ENCODE results near the gene RASD1. TPM values are rescaled to one million over a fixed set of nuclear protein-coding genes. Genes with fewer than 3 reads are reported as not detected.

Gene RASD1
- total RNA-seq, 1 experiment from 2014 or later, result not detected

- DNase-seq (ENCODE audit: low read depth), result no peak
These were observed 14.5 kb upstream of the RASD1 start for GRCh38 chr17:17510456-17511292.

GRCh38 chr17:17509601-17510425, 13.6 kb upstream of the RASD1 start:
- no peak for DNase-seq (ENCODE audit: low read depth)

GRCh38 chr17:17508646-17509591, 12.7 kb upstream of the RASD1 start:
- no peak for DNase-seq (ENCODE audit: low read depth)

- DNase-seq (ENCODE audit: low read depth), result no peak
These were observed 11.9 kb upstream of the RASD1 start for GRCh38 chr17:17508019-17508535.

GRCh38 chr17:17507465-17508011, 11.3 kb upstream of the RASD1 start:
- DNase-seq (ENCODE audit: low read depth), result no peak

DNA sequence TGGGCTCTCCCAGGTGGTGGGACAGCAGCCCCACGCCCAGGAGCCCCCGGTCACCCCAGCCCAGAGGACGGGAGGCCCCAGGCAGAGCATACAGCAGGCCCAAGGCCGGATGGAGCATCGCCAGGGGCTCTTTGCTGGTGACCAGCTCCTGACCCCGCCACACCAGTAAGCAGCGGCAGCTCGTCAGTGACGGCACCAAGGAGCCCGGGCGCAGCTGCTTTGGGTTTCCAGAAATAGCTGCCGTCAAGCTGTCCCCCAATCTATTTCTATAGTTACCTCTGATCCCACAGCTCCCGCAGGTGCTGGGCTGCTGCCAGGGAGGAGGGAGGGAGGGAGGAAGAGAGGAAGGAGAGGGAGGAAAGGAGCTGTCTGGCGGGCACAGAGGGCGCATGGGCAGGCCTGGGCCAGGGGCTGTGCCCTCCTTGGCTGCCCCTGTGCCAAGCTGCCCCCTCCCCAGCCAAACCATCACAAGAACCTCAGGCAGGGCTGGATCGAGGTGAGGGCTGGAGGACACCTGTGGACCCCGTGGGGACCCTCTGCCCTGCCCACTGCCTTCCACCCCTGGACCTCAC, 10.8 kb upstream of the RASD1 start:
- peak; percentile 67 for DNase-seq (ENCODE audit: low read depth)

GRCh38 chr17:17506181-17506741, 10.1 kb upstream of the RASD1 start:
- no peak for DNase-seq (ENCODE audit: low read depth)

DNA sequence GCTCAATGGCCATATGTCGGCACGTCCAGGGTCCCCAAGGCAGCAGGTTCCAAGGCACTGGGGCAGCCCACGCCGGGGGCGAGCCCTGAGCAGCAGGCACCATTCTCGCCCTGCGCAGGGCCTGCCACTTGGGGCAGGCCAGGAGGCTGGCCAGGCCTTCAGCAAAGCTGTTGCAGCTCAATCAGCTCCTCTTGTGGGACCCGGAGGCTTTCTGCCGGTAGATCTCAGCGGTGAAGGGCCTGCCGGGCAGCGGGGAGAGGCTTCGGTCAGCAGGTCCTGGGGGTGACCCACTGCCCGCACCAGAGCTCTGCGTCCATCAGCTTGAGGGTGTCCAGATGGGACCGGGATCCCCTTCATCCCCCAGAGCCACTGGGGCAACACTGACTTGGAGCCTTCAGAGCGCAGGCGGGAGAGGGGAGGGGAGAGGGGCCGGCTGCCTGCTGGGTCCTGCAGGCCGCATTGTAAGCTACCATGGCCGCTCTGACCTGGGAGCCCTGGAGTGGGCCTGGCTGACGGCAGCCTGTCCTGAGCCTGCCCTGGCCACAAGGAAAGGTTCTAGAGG, 9.5 kb upstream of the RASD1 start:
- DNase-seq (ENCODE audit: low read depth), result no peak

DNA sequence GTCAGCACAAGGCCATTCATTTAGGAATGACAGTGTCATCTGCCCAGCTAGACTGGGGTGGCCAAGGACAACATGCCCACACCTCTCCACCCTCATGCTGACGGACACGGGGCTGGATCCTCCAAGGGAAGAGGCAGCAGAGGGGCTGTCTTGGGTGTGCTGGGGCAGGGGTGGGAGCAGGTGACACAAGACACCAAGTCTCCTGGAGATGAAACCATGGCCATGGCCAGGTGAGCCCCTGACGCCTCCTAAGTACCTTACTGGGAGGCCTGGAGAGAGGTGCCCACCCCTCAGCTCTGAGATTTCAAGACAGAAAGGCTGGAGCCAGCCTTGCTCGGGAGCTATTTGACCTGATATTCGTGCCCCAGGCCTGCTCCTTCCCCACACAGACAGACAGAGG, 9.0 kb upstream of the RASD1 start:
- no peak for DNase-seq (ENCODE audit: low read depth)

DNA sequence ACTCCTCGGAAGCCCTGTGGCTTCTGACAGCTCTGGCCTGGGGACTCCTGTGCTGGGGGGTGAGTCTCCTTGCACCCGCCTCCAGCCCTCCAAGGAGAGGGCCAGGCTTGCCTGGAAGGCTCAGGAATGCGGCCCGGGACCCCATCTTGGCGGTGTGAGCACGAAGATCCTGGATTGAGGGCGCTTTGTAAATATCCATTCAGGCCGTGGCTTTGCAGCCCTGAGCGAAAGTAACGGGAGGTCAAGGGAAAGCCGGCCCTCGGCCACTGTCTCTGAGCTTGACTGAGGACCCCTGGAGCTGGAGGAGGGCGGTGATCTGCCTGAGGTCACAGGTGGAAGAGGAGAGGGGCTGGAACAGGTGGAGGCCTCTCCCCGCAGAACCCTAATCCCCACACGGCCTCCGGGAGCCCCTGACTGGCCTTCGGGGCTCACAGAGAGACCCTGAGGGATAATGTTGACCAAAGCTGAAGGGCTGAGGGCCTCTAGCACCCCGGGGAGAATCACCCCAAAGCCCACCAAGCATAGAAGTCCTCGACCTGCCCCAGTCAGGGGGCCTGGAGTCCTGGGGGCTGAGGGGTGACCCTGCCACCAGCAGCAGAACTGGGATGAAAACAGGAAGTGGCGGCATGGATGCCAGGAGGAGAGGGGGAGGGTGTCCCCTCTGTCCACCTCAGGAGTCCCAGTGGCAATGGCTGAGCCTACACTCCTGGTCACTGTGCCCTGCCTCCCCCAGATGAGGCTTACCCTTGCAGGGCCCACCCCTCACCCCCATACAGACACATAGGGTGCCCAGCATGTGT, 8.3 kb upstream of the RASD1 start:
- DNase-seq (ENCODE audit: low read depth), result no peak

GRCh38 chr17:17503566-17504130, 7.5 kb upstream of the RASD1 start:
- DNase-seq (ENCODE audit: low read depth), result no peak

DNA sequence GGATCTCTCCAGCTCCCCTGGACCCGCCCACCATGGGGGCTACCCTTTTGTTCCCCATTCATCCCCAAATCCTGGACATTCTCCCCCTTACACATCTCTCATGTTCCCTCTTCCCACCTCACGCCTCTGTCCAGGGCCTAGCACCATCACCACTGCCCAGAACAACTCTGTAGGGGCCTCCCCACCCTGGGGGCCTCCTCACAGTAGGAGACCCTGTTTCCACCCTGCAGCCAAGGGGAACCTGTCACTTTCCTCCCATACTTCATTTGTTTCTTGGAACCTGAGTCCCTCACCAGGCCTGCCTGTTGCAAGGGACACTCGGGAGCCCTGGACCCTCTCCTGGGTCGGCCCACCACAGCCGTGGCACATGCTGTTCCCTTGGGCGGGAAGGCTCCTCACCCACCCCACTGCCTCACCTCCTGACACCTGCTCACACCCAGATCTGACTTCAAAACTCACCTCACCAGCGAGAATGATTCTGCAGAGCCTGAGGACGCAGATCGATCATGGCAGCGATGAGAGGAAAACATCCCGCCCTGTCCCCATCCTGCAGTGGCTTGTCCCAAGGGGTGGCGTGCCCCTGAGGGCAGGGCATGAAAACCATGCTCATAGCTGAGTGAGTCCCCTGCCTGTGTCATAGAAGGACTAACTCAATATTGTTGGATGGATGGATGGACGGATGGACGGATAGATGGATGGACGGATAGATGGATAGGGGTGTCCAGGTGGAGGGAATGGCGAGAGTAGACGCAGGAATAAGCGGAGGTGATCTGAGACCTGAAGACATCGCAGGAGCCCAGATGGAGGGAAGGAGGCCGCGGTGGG, 6.8 kb upstream of the RASD1 start:
- DNase-seq (ENCODE audit: low read depth), result no peak

DNA sequence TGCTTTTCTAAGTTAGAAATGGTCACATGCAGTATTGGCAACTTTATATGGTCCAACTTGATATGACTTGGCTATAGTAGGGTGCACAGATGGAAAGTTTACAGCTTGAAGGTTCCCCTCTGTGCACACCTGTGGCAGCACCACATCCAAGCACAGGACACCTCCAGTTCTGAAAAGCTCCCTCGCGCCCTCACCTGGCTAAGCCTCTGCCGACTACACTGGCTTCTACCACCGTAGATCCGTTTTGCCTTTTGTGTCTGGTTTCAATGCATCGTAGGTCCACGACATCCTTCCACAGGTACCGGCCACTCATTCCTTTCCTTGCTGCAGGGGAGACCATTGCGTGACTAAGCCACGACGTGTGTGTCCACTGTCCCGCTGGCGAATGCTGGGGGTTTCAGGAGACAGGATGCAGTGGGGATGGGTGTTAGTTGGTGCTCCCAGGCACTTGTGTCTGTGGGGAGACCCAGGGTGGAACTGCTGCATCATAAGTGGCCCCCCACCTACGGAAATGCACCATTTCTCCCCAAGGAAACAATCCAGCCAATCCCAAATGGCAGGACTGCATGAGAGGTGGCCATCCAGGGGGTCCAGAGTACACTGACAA, 4.9 kb upstream of the RASD1 start:
- DNase-seq (ENCODE audit: low read depth), result no peak

DNA sequence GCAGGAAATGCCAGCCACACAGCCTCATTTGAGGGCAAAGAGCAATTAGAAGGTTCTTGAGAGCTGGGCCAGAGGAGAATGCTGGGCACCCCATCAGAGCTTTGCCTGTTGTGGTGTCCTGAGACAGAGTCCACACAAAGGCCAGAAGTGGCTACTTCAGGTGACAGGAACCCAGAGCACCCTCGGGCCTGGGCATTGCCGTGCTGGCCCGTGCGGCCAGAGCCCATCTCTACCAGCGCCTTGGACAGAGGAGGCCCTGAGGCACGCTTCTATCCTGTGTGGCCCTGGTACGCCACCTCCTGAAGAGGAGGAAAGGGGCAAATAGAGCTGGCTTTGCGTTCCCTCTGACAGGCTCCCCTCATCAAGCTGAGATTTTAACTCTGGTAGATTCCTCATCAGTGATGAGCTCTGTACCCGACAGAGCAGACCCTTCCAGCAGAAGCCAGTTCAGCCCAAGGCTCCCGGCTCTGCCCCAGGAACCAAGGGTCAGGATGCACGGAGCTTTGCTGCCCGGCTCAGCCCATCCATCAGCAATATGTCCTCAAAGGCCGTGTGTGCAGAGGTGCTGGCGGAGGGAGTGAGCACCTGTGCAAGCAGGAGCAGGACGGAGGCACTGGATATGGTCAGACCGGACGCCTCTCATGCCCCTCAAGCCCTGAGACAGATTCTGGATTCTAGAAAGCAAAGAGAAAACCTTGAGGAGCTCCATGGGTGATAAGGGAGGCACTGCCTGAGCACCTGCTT, 3.4 kb upstream of the RASD1 start:
- no peak for DNase-seq (ENCODE audit: low read depth)

DNA sequence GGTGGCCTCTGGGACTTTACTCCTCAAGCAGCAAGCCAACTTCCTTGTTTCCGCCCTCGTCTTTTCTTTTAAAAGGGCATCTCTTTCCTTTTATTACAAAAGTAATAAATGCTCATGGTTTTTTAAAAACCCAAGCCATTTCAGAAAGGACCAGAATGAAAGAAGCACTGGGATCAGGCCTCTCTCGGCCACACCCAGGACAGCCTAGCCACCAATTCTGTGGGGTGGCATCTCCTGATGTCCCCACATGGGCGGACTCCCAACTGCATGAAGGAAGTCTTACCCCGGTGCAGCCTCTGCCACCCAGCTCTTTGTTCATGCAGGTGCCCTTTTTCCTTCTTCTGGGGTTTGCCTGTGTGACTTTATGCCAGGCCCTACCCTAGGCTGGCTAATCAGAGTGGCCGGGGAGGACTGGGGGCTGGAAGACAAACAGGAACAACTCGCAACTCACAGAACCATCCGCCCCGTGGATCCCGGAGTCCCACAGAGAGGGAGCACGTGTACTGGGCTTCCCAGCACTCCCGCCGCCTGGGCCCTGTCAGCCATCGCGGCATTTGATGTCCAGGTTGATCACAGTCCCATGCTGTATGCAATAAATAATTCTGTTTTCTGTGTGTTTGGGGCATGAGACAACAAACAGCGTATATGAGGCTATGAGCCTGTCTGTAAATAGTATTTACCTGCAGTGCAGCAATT, 2.6 kb upstream of the RASD1 start:
- no peak for DNase-seq (ENCODE audit: low read depth)

GRCh38 chr17:17497845-17498520, 1.8 kb upstream of the RASD1 start:
- no peak for DNase-seq (ENCODE audit: low read depth)
